ENCODE measurements around the gene CPA5. TPM values are rescaled to one million over a fixed set of nuclear protein-coding genes. Genes with fewer than 3 reads are reported as not detected.

Gene CPA5
- not detected for total RNA-seq
- long read RNA-seq, partial matches to known transcripts, result 1 of 1 reads
- long read RNA-seq, other reads (novel, unspliced or antisense), result 0 of 1 reads

GRCh38 chr7:130344271-130344866, at the start of gene CPA5:
Gene CPA5 (plus strand): TSS chr7:130344816. CDS start chr7:130346486, 1,670 bp downstream.
- Histone ChIP-seq H3K36me3 (no peaks in the 10 kb centered on the region), H3K4me3 (no peak within 1 kb of the TSS), H3K27me3 (ENCODE audit: low read depth) (peaks cover 5% of the 10 kb centered on the region), H3K9me3 (no peaks in the 10 kb centered on the region), H3K27ac (no peak within 1 kb of the TSS), H3K4me1 (no peaks in the 10 kb centered on the region)
- intact Hi-C loops (cut with DNase I), result no loop called here
- DNase-seq (no peak), ATAC-seq (no peak)
- TF ChIP-seq CTCF (IDR thresholded peaks at IDR 0.05), result no peak

GRCh38 chr7:130296221-130296951, 48.2 kb upstream of the CPA5 start:
- Histone ChIP-seq H3K27ac (no peak overlapping the region), H3K27me3 (ENCODE audit: low read depth) (no peaks in the 10 kb centered on the region), H3K36me3 (no peaks in the 10 kb centered on the region), H3K9me3 (no peaks in the 10 kb centered on the region), H3K4me3 (no peak overlapping the region), H3K4me1 (no peaks in the 10 kb centered on the region)
- ATAC-seq (no peak), DNase-seq (no peak)
- intact Hi-C loops (cut with DNase I), result no loop called here
- no peak for TF ChIP-seq CTCF (IDR thresholded peaks at IDR 0.05)

- no peak for TF ChIP-seq CTCF (IDR thresholded peaks at IDR 0.05)
- intact Hi-C loops (cut with DNase I), result no loop called here
- no peak overlapping the region for H3K4me3 ChIP-seq
- ATAC-seq (no peak), DNase-seq (no peak)
- no peaks in the 10 kb centered on the region for H3K4me1 ChIP-seq
- H3K9me3 ChIP-seq, result no peaks in the 10 kb centered on the region
- H3K27me3 ChIP-seq (ENCODE audit: low read depth), result no peaks in the 10 kb centered on the region
- H3K36me3 ChIP-seq, result no peaks in the 10 kb centered on the region
- H3K27ac ChIP-seq, result no peak overlapping the region
These were observed 46.7 kb upstream of the CPA5 start for GRCh38 chr7:130297628-130298543.

- ATAC-seq, result no peak
- intact Hi-C loops (cut with DNase I), result no loop called here
These were observed 45.9 kb upstream of the CPA5 start for GRCh38 chr7:130298544-130299326.

More at GRCh38 chr7:130298544-130299326, 45.9 kb upstream of the CPA5 start:
- Histone ChIP-seq H3K36me3 (no peaks in the 10 kb centered on the region), H3K9me3 (no peaks in the 10 kb centered on the region), H3K27me3 (ENCODE audit: low read depth) (no peaks in the 10 kb centered on the region), H3K4me3 (no peak overlapping the region), H3K27ac (no peak overlapping the region), H3K4me1 (no peaks in the 10 kb centered on the region)
- no peak for TF ChIP-seq CTCF (IDR thresholded peaks at IDR 0.05)
- no peak for DNase-seq

All from lower lobe of right lung (tissue), 2 donors.